H9 (cell line): ENCODE measurements around the gene PHTF2. TPM values are rescaled to one million over a fixed set of nuclear protein-coding genes. Genes with fewer than 3 reads are reported as not detected.

Experiments
- DNase-seq: peaks from one replicate; pipeline ENCODE4 v3.0.0-alpha.2; 2017
- H2AFZ ChIP-seq: one replicate; pipeline ENCODE4 v1.6.1; 2013; ENCODE audit warnings: mild to moderate bottlenecking, low read length, control low read depth, moderate library complexity
- H2AK5ac ChIP-seq: 2 replicates; pipeline ENCODE4 v1.6.1; 2013; ENCODE audit warnings: low read length, control low read depth, mixed read lengths; ENCODE audit not compliant: insufficient read length
- H2BK120ac ChIP-seq: one replicate; pipeline ENCODE4 v1.6.1; 2013; ENCODE audit warnings: low read depth, mild to moderate bottlenecking, low read length, control low read depth, inconsistent platforms; ENCODE audit not compliant: poor library complexity, severe bottlenecking
- H2BK12ac ChIP-seq: 2 replicates; pipeline ENCODE4 v1.6.1; 2013; ENCODE audit warnings: low read length, control low read depth, mixed read lengths, low read depth; ENCODE audit not compliant: insufficient read length
- H2BK15ac ChIP-seq: 2 replicates; pipeline ENCODE4 v1.6.1; 2013; ENCODE audit warnings: low read depth, low read length, control low read depth
- H2BK20ac ChIP-seq: one replicate; pipeline ENCODE4 v1.6.1; 2013; ENCODE audit warnings: low read depth, mild to moderate bottlenecking, low read length, control low read depth, inconsistent platforms; ENCODE audit not compliant: poor library complexity, severe bottlenecking
- H2BK5ac ChIP-seq: 2 replicates; pipeline ENCODE4 v1.6.1; 2013; ENCODE audit warnings: low read length, control low read depth, mixed read lengths; ENCODE audit not compliant: insufficient read length
- H3K14ac ChIP-seq: 2 replicates; pipeline ENCODE4 v1.6.1; 2013; ENCODE audit warnings: low read length, control low read depth; ENCODE audit not compliant: insufficient read depth
- H3K18ac ChIP-seq: 2 replicates; pipeline ENCODE4 v1.6.1; 2013; ENCODE audit warnings: low read depth, mild to moderate bottlenecking, mixed read lengths, low read length, control low read depth; ENCODE audit not compliant: insufficient read length
- H3K23ac ChIP-seq: 2 replicates; pipeline ENCODE4 v1.6.1; 2013; ENCODE audit warnings: low read length, control low read depth, mixed read lengths, low read depth; ENCODE audit not compliant: insufficient read length
- H3K23me2 ChIP-seq: 2 replicates; pipeline ENCODE4 v1.6.1; 2013; ENCODE audit warnings: low read depth, mild to moderate bottlenecking, mixed read lengths, low read length, control low read depth; ENCODE audit not compliant: insufficient read length, poor library complexity, severe bottlenecking
- H3K27ac ChIP-seq: 2 replicates; pipeline ENCODE4 v1.5.1; 2013; ENCODE audit warnings: low read length, control low read depth, mixed read lengths, low read depth; ENCODE audit not compliant: insufficient read length
- H3K27me3 ChIP-seq: 2 replicates; pipeline ENCODE4 v1.6.1; 2013; ENCODE audit warnings: low read length, control low read depth, inconsistent platforms; ENCODE audit not compliant: insufficient read depth
- H3K4ac ChIP-seq: 2 replicates; pipeline ENCODE4 v1.6.1; 2013; ENCODE audit warnings: low read depth, mild to moderate bottlenecking, control low read depth, inconsistent platforms, low read length, moderate library complexity
- H3K4me1 ChIP-seq: 2 replicates; pipeline ENCODE4 v1.6.1; 2013; ENCODE audit warnings: low read length, control low read depth, inconsistent platforms; ENCODE audit not compliant: insufficient read depth
- H3K4me2 ChIP-seq: 2 replicates; pipeline ENCODE4 v1.6.1; 2013; ENCODE audit warnings: low read length, control low read depth, mixed read lengths; ENCODE audit not compliant: insufficient read length, insufficient read depth
- H3K56ac ChIP-seq: 2 replicates; pipeline ENCODE4 v1.6.1; 2013; ENCODE audit warnings: low read depth, mild to moderate bottlenecking, mixed read lengths, low read length, control low read depth; ENCODE audit not compliant: insufficient read length
- H3K79me1 ChIP-seq: 2 replicates; pipeline ENCODE4 v1.6.1; 2013; ENCODE audit warnings: low read depth, mild to moderate bottlenecking, moderate library complexity, low read length, control low read depth, inconsistent platforms; ENCODE audit not compliant: insufficient read depth, poor library complexity, severe bottlenecking
- H3K79me2 ChIP-seq: 2 replicates; pipeline ENCODE4 v1.6.1; 2013; ENCODE audit warnings: low read length, control low read depth, inconsistent platforms; ENCODE audit not compliant: insufficient read depth
- H3K9ac ChIP-seq: 2 replicates; pipeline ENCODE4 v1.6.1; 2013; ENCODE audit warnings: low read length, control low read depth, mixed read lengths; ENCODE audit not compliant: insufficient read length; ENCODE audit errors: extremely low read depth
- H3K9me3 ChIP-seq: one replicate; pipeline ENCODE4 v1.6.1; 2013; ENCODE audit warnings: low read depth, low read length, inconsistent platforms; ENCODE audit not compliant: control insufficient read depth
- H3T11ph ChIP-seq: one replicate; pipeline ENCODE4 v1.6.1; 2013; ENCODE audit warnings: mild to moderate bottlenecking, low read length, control low read depth, inconsistent platforms
- H4K20me1 ChIP-seq: one replicate; pipeline ENCODE4 v1.6.1; 2013; ENCODE audit not compliant: control insufficient read depth, insufficient read length, insufficient read depth
- H4K5ac ChIP-seq: 2 replicates; pipeline ENCODE4 v1.6.1; 2013; ENCODE audit warnings: low read depth, mild to moderate bottlenecking, mixed read lengths, low read length, control low read depth; ENCODE audit not compliant: insufficient read length
- H4K8ac ChIP-seq: replicated peaks from 2 replicates; pipeline ENCODE4 v1.6.1; 2013; ENCODE audit warnings: low read length, control low read depth, mixed read lengths, low read depth; ENCODE audit not compliant: insufficient read length
- H4K91ac ChIP-seq: 2 replicates; pipeline ENCODE4 v1.6.1; 2013; ENCODE audit warnings: low read depth, mild to moderate bottlenecking, moderate library complexity, mixed read lengths, low read length, control low read depth; ENCODE audit not compliant: insufficient read length
- H3K27ac Mint-ChIP-seq, 3 experiments: 2 replicates in 2 of 3; 3 replicates in 1 of 3; pipeline ENCODE4 v1.8.0; 2020 to 2021; ENCODE audit warnings: mixed read lengths in 3 of 3, mild to moderate bottlenecking in 1 of 3, moderate library complexity in 1 of 3
- H3K27me3 Mint-ChIP-seq: 2 replicates; pipeline ENCODE4 v1.8.0; 2021; ENCODE audit warnings: low read depth, mild to moderate bottlenecking, moderate library complexity, mixed read lengths
- H3K36me3 Mint-ChIP-seq, 3 experiments: 2 replicates in 2 of 3; 3 replicates in 1 of 3; pipeline ENCODE4 v1.8.0; 2020 to 2021; ENCODE audit warnings: low read depth in 3 of 3, mixed read lengths in 3 of 3; ENCODE audit not compliant: insufficient read depth in 1 of 3
- H3K4me1 Mint-ChIP-seq, 2 experiments: 2 replicates each; pipeline ENCODE4 v1.8.0; 2020; ENCODE audit warnings: mixed read lengths in 2 of 2
- H3K4me3 Mint-ChIP-seq, 2 experiments: 2 replicates in 1 of 2; 3 replicates in 1 of 2; pipeline ENCODE4 v1.8.0; 2020 to 2021; ENCODE audit warnings: mild to moderate bottlenecking in 2 of 2, mixed read lengths in 2 of 2, moderate library complexity in 1 of 2
- H3K9me3 Mint-ChIP-seq, 2 experiments: 2 replicates in 1 of 2; 3 replicates in 1 of 2; pipeline ENCODE4 v1.8.0; 2020; ENCODE audit warnings: mild to moderate bottlenecking in 2 of 2, mixed read lengths in 2 of 2, moderate library complexity in 1 of 2
- WGBS: extraction: QIAGEN DNeasy Blood & Tissue Kit; methylation state at CpG from one replicate; pipeline ENCODE4 v1.1.7; 2013; ENCODE audit warnings: missing lambda C conversion rate, low lambda C conversion rate, mixed read lengths; ENCODE audit not compliant: insufficient read length; ENCODE audit errors: extremely low coverage; 5-methylcytosine and 5-hydroxymethylcytosine counted together
- total RNA-seq: library from RNA; stranded (reverse); gene quantifications from 2 replicates; pipeline ENCODE4 v1.2.1, GENCODE V29; 2021
- TF ChIP-seq, protein P1 (sequence below): fragments of 200-600 bp; sonication (generic); conservative IDR thresholded peaks from 3 replicates; pipeline ENCODE4 v1.8.0; 2021; ENCODE audit warnings: antibody characterized with exemption, mild to moderate bottlenecking

PHTF2 gene
- total RNA-seq, 1 experiment from 2014 or later: 16.2 TPM

DNA sequence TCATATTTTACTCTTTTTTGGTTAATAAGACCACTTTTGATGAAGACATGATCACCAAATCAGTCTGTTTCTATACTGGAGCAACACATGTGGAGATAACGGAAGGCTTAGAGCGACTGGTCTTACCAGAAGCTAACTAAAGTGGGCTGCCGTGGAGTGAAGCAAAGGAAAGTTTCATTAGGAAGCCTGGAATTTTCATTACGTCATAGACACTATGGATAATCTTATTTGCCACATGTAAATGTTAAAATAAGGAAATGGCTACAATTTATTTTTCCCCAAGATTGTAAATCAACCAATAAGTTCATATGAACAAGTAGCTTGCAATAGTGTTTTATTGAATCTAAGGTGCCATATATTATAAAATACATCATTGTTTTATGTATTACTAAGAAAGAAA, 185.4 kb downstream of the PHTF2 start:
- no peak overlapping the region for H2AK5ac ChIP-seq
- H2AFZ ChIP-seq: no peak overlapping the region
- no peak overlapping the region for H2BK15ac ChIP-seq
- DNase-seq: no peak
- no peak overlapping the region for H4K91ac ChIP-seq
- no peaks in the 10 kb centered on the region for H3K9me3 ChIP-seq
- TF ChIP-seq, protein P1, sequence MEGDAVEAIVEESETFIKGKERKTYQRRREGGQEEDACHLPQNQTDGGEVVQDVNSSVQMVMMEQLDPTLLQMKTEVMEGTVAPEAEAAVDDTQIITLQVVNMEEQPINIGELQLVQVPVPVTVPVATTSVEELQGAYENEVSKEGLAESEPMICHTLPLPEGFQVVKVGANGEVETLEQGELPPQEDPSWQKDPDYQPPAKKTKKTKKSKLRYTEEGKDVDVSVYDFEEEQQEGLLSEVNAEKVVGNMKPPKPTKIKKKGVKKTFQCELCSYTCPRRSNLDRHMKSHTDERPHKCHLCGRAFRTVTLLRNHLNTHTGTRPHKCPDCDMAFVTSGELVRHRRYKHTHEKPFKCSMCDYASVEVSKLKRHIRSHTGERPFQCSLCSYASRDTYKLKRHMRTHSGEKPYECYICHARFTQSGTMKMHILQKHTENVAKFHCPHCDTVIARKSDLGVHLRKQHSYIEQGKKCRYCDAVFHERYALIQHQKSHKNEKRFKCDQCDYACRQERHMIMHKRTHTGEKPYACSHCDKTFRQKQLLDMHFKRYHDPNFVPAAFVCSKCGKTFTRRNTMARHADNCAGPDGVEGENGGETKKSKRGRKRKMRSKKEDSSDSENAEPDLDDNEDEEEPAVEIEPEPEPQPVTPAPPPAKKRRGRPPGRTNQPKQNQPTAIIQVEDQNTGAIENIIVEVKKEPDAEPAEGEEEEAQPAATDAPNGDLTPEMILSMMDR: no peak
- H3K23me2 ChIP-seq: no peaks in the 10 kb centered on the region
- no peak overlapping the region for H3K4me2 ChIP-seq
- no peak overlapping the region for H3T11ph ChIP-seq
- H3K9ac ChIP-seq: no peak overlapping the region
- no peaks in the 10 kb centered on the region for H3K27me3 ChIP-seq
- WGBS: no CpG with 5 or more reads among the region's 4 CpGs
- no peaks in the 10 kb centered on the region; a peak in 1 of 7 replicates for H3K36me3 Mint-ChIP-seq
- H2BK120ac ChIP-seq: no peak overlapping the region
- H3K23ac ChIP-seq: no peak overlapping the region
- no peak overlapping the region for H3K4me3 Mint-ChIP-seq
- H3K27me3 Mint-ChIP-seq: peaks cover 1% of the 10 kb centered on the region; the same call in 1 of the 2 replicates
- H3K56ac ChIP-seq: no peak overlapping the region
- H4K8ac ChIP-seq: no peak overlapping the region
- peaks cover 0 to 6% of the 10 kb centered on the region in 2 experiments; a peak in 2 of 4 replicates for H3K4me1 Mint-ChIP-seq
- no peak overlapping the region for H3K27ac Mint-ChIP-seq
- no peaks in the 10 kb centered on the region for H3K9me3 Mint-ChIP-seq
- no peak overlapping the region for H2BK12ac ChIP-seq
- no peak overlapping the region for H3K27ac ChIP-seq
- H3K4me1 ChIP-seq: no peaks in the 10 kb centered on the region; the same call in 1 of the 2 replicates
- no peak overlapping the region for H3K14ac ChIP-seq
- H3K79me1 ChIP-seq: no peaks in the 10 kb centered on the region
- H4K5ac ChIP-seq: no peak overlapping the region
- no peaks in the 10 kb centered on the region for H3K79me2 ChIP-seq
- no peak overlapping the region for H2BK20ac ChIP-seq
- H3K18ac ChIP-seq: no peak overlapping the region
- H3K4ac ChIP-seq: no peak overlapping the region
- no peak overlapping the region for H2BK5ac ChIP-seq
- no peaks in the 10 kb centered on the region for H4K20me1 ChIP-seq
